Right cardiac atrium (tissue), 5 donors: ENCODE results near the gene LRCOL1. TPM values are rescaled to one million over a fixed set of nuclear protein-coding genes. Genes with fewer than 3 reads are reported as not detected.
"Not testable (repeated sequence)": the region's sequence is repeated elsewhere in the genome, so short reads cannot be mapped to it uniquely, and the experiment has no call there.

Experiments used
- ATAC-seq, 2 donors: fragments of 200-7000 bp; cut with Tn5 transposase; one replicate each; pipeline versions ENCODE4 v1.8.0 to v1.9.1; 2020; ENCODE audit warnings: moderate library complexity in 2 of 2, mild to moderate bottlenecking in 1 of 2
- DNase-seq, 3 donors: peaks; one replicate each; pipeline ENCODE4 v3.0.0-alpha.2; 2020
- H3K27ac ChIP-seq: one replicate; pipeline ENCODE4 v1.5.1; 2013; ENCODE audit warnings: mild to moderate bottlenecking, low read length, control low read depth, moderate library complexity
- H3K27me3 ChIP-seq: one replicate; pipeline ENCODE4 v1.6.1; 2013; ENCODE audit not compliant: control insufficient read depth, insufficient read depth
- H3K4me1 ChIP-seq: one replicate; pipeline ENCODE4 v1.6.1; 2013; ENCODE audit warnings: low read length; ENCODE audit not compliant: control insufficient read depth, insufficient read depth
- H3K4me3 ChIP-seq: one replicate; pipeline ENCODE4 v1.5.1; 2013; ENCODE audit warnings: low read length, control low read depth
- H3K9me3 ChIP-seq: one replicate; pipeline ENCODE4 v1.6.1; 2013; ENCODE audit warnings: low read length; ENCODE audit not compliant: control insufficient read depth
- WGBS: extraction: QIAGEN DNeasy Blood & Tissue Kit; methylation state at CpG from one replicate; pipeline ENCODE4 v1.1.7; 2013; 5-methylcytosine and 5-hydroxymethylcytosine counted together
- intact Hi-C, 4 donors: fragments of 100-400 bp; cut with DNase I; formaldehyde crosslinking; loops; one replicate each; pipeline versions ENCODE4 v1.11.0 to v1.14.0; 2022 to 2023
- polyA plus RNA-seq: library from polyadenylated mRNA; stranded (reverse); fragments of 200-250 nt; gene quantifications from one replicate; pipeline ENCODE4 v1.2.3, GENCODE V29; 2013
- total RNA-seq, 4 donors: library from RNA; stranded (reverse); fragmentation: NEBNext Ultra II Directional; extraction: Animal tissue kit (Norgen Biotek cat#: 25700); gene quantifications; one replicate each; pipeline ENCODE4 v1.2.1, GENCODE V29; 2021
- donor health status: healthy with polysubstance abuse.
- donor health status: DM: no; HTN: yes; CAD: no.
- donor health status: DM: no; HTN: no; CAD: no.
- donor health status: DM: no; HTN: yes; CAD: no; lungs with severe emphysema.
- donor health status: DM: yes; HTN: yes; CAD: no.

LRCOL1 gene
- total and polyA plus RNA-seq, 5 donors: not detected

DNA sequence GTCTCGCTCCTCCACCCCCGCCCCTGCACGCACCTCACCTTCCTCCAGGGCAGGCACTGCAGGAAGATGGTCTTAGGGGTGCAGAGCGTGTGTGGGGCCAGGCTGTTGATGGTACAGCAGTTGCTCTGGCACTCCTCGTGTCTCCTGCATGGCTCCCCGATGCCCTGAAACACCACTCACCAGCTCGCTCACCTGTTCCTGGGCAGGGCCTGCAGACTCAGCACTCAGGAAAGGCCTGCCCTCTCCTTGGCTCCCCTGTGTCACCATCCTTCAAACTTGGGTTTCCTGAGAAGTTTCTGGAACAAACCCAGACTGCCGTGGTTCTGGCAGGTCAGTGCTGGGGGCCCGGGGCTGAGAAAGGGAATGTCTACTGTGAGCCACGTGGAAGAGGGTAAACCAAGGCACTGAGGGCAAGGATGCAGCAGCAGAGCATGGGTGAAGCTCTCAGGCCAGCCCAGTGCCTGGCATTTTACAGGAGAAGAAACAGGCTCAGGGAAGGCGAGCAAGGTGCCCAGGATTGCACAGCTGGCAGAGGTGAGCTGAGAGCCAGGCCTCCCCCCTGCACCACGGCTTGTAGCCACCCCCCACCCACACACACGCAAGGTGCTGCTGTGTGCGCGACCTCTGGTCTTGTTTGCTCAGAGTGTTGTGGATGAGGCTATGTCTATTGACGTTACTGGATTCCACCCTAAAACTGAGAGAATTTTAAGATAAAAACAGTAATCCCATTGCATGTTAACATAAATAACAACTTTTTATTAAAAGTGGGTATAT, 5.5 kb downstream of the LRCOL1 start:
- ATAC-seq (no peak), DNase-seq (peak in 2 of 3 donors; percentile 22 to 29)
- Histone ChIP-seq H3K27ac (no peak overlapping the region), H3K4me1 (no peaks in the 10 kb centered on the region), H3K9me3 (no peaks in the 10 kb centered on the region), H3K27me3 (no peaks in the 10 kb centered on the region), H3K4me3 (no peak overlapping the region)
- 75% methylated on average over 16 of the region's 16 CpGs for WGBS
- intact Hi-C loops: no loop called here

DNA sequence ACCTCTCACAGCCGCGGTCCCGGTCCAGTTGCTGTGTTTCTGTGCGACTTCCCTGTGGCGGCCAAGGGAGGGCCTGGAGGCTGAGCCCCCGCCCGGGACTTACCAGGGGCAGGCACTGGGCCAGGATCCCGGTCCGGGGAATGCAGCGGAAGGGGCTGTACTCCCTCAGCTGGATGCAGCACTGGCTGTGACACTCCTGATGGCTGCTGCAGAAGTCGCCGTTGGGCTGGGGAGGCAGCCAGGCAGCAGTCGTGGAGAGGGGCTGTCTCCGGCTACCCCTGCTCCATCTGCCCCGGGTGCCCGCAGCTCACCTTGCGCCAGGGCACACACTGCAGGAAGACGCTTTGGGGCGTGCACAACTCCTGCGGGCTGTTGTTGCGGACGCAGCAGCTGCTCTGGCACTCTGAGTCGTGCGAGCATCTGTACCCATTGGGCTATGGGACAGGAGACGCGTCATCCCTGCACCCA, 6.2 kb downstream of the LRCOL1 start:
- Histone ChIP-seq H3K4me1 (no peaks in the 10 kb centered on the region), H3K27ac (peak overlapping the region; percentile 23), H3K27me3 (no peaks in the 10 kb centered on the region), H3K4me3 (peak overlapping the region; percentile 30), H3K9me3 (no peaks in the 10 kb centered on the region)
- WGBS: 27% methylated on average over 26 of the region's 26 CpGs
- ATAC-seq: peak; percentile 56 to 74
- intact Hi-C loops: no loop called here
- peak in 2 of 3 donors; percentile 79 to 88 for DNase-seq

DNA sequence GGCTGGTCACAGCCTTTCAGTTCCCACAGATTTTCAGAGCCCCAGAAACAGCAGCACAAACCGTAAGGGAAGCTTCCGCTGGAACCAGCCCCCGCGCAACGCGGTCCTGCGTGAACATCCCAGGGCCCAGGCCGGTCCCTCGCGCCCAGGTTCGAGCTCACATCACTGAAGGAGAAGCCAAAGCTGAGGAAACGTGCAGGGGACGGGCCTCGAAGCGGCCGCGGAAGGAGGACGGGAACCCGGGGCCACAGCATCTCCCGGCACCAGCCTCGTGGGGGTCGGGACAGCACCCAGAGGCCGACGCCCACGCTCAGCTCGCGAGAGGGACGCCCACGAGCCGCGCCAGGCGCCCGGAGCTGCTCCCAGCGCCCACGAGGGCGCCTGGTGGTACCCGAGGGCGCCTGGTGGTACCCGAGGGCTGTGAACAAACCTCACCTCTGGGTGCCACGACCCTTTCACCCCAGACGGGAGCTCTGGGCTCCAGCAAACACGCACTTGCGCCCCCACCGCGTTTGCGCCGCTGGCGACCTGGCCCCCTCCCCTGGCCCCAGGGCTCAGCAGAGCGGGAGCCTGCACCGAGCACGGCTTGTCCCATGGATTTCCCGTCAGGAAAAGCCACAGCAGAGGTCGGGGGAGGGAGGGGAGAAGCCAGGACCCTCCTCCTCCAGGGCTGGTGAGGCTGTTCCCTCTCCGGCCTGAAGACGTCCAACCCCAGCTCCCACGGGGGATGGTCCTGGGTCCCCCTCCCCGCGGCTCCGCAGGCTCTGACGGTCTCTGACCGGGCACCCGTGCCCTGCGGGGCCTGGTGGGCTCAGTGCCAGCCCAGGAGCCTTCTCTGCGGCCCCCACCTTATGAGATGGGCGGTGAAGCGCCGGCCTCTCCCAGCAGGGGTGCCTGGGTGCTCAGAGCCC, 6.9 kb downstream of the LRCOL1 start:
- Histone ChIP-seq H3K27ac (peak overlapping the region; percentile 23), H3K9me3 (no peaks in the 10 kb centered on the region), H3K4me1 (no peaks in the 10 kb centered on the region), H3K4me3 (peak overlapping the region; percentile 30), H3K27me3 (no peaks in the 10 kb centered on the region)
- DNase-seq (peak in 2 of 3 donors; percentile 50 to 69), ATAC-seq (peak; percentile 29 to 34)
- intact Hi-C loops: no loop called here
- WGBS: 37% methylated on average over 67 of the region's 67 CpGs

DNA sequence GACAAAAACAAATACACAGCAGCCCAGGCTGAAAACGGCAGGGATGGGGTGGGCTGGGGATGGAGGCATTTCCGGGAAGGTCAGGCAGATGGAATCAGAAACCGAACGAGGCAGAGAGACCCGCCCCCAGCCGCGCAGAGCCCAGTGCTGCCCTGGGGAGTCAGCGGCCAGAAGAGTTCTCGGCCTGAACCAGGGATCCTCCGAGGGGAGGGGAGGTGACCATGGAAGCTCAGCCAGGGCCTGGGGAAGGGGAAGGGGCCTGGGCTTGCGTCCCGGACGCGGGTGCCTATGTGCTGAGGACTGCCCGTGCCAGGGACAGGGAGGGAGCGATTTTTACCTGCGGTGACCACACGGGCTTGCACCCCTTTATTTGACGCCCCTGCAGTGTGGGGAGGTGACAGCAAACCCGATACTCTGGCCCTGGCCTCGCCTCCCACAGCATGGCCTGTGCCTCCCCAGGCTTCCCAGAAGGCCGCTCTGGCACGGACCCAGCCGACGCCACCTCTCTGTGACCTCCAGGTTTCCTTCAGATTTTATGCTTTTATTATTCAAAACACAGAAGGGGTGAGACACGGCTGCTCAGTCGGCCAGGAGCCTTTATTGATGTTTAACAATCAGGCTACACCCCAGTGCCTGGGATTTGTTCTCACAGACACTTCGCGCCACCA, 7.7 kb downstream of the LRCOL1 start:
- Histone ChIP-seq H3K27me3 (no peaks in the 10 kb centered on the region), H3K4me1 (no peaks in the 10 kb centered on the region), H3K9me3 (no peaks in the 10 kb centered on the region), H3K4me3 (no peak overlapping the region), H3K27ac (no peak overlapping the region)
- peak in 1 of 2 donors; percentile 13 for ATAC-seq
- intact Hi-C loops: no loop called here
- peak in 2 of 3 donors; percentile 68 to 76 for DNase-seq
- 48% methylated on average over 29 of the region's 29 CpGs for WGBS

GRCh38 chr12:132601171-132601883, 9.1 kb downstream of the LRCOL1 start:
- DNase-seq (peak in 2 of 3 donors; percentile 53 to 66), ATAC-seq (no peak)
- no peak overlapping the region for H3K27ac ChIP-seq
- no peak overlapping the region for H3K4me3 ChIP-seq
- no peaks in the 10 kb centered on the region for H3K9me3 ChIP-seq
- whole genome bisulfite sequencing: 78% methylated on average over 31 of the region's 31 CpGs
- H3K4me1 ChIP-seq: peaks cover 2% of the 10 kb centered on the region
- intact Hi-C loops: no loop called here
- no peaks in the 10 kb centered on the region for H3K27me3 ChIP-seq

GRCh38 chr12:132600048-132601032, 10.0 kb downstream of the LRCOL1 start:
- Histone ChIP-seq H3K4me3 (peak overlapping the region; percentile 24), H3K27ac (no peak overlapping the region), H3K27me3 (no peaks in the 10 kb centered on the region), H3K4me1 (peaks cover 2% of the 10 kb centered on the region), H3K9me3 (no peaks in the 10 kb centered on the region)
- peak; percentile 78 to 92 (median 91) for DNase-seq
- intact Hi-C loops: no loop called here
- WGBS: 36% methylated on average over 45 of the region's 45 CpGs
- ATAC-seq: peak; percentile 70 to 71

DNA sequence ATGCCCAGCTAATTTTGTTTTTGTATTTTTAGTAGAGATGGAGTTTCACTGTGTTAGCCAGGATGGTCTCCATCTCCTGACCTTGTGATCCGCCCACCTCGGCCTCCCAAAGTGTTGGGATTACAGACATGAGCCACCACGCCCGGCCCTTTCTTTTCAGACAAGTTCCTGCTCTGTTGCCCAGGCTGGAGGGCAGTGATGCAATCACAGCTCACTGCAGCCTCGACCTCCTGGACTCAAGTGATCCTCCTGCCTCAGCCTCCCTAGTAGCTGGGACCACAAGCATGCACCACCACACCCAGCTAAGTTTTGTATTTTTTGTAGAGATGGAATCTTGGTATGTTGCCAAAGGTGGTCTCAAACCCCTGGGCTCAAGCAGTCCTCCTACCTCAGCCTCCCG, 10.9 kb downstream of the LRCOL1 start:
- H3K9me3 ChIP-seq, H3K4me1 ChIP-seq, H3K4me3 ChIP-seq, H3K27me3 ChIP-seq, H3K27ac ChIP-seq, ATAC-seq: not testable (repeated sequence)
- 86% methylated on average over 6 of the region's 6 CpGs for WGBS
- peak in 1 of 3 donors; percentile 38 for DNase-seq
- intact Hi-C loops: loop anchor here in 1 of 4 donors (10.0 kb wide), 1 partner anchor 105 kb away; the partner anchor contains the start of gene FBRSL1

- Histone ChIP-seq H3K9me3 (no peaks in the 10 kb centered on the region), H3K27me3 (no peaks in the 10 kb centered on the region), H3K4me1 (peaks cover 2% of the 10 kb centered on the region), H3K4me3 (peak overlapping the region; percentile 33), H3K27ac (peak overlapping the region; percentile 54)
- intact Hi-C loops: loop anchor here in 1 of 4 donors (10.0 kb wide), 1 partner anchor 103 kb away; the partner anchor contains the start of gene FBRSL1
- WGBS: 3% methylated on average over 54 of the region's 58 CpGs
- peak in 2 of 3 donors; percentile 81 to 82 for DNase-seq
- peak in 1 of 2 donors; percentile 30 for ATAC-seq
These were observed 12.8 kb downstream of the LRCOL1 start for GRCh38 chr12:132597333-132598316.
